ENCODE measurements around the gene CDRT15.

GRCh38 chr17:14211246-14211645 is 25.4 kb downstream of the CDRT15 start:
- TF ChIP-seq CTCF (conservative IDR thresholded peaks at IDR 0.05; ENCODE audit: low read depth, low read length), result no peak
- no peak for TF ChIP-seq EZH2 (IDR thresholded peaks at IDR 0.05; ENCODE audit: low read length, unreplicated experiment)
- no peak for TF ChIP-seq EZH2phosphoT487 (IDR thresholded peaks at IDR 0.05; ENCODE audit: borderline replicate concordance, low read length)
